K562 (cell line): ENCODE data around the gene TNRC6B. TPM values are rescaled to one million over a fixed set of nuclear protein-coding genes. Genes with fewer than 3 reads are reported as not detected.

Experiments
- ATAC-seq: fragments of 200-7000 bp; cut with Tn5 transposase; 3 replicates; pipeline ENCODE4 v1.9.1; 2020; ENCODE audit warnings: moderate library complexity
- BruUV-seq: library from RNA; stranded (reverse); fragments of 400-500 nt; replicated peaks from 2 replicates; lab custom pipeline; 2021; lab: Mats Ljungman, UMichigan
- CTCF ChIA-PET: fragments of 300-600 bp; formaldehyde crosslinking; extraction: SDS; loops from one replicate; lab custom pipeline; 2021; ENCODE audit warnings: low intra/inter-chr PET ratio; lab: Yijun Ruan, JAX
- POLR2A ChIA-PET: fragments of 300-600, 350-650 bp; sonication (Branson Sonifier 250); formaldehyde crosslinking; extraction: SDS; loops from one replicate; lab custom pipeline; 2021; ENCODE audit warnings: antibody characterized with exemption, inconsistent platforms; lab: Yijun Ruan, JAX
- DNase-seq, 4 experiments: peaks; one replicate each; pipeline versions ENCODE4 v3.0.0 to v3.0.0-alpha.2; 2011 to 2018; ENCODE audit warnings: low spot score in 3 of 4, mixed read lengths in 3 of 4; ENCODE audit errors: extremely low read depth in 1 of 4
- FAIRE-seq: peaks from 2 replicates; lab custom pipeline; 2011; peaks lifted over from hg19 to GRCh38; lab: Jason Lieb, UNC
- H2AFZ ChIP-seq: 2 replicates; pipeline ENCODE4 v1.6.0; 2011; ENCODE audit warnings: low read depth, low read length, control low read depth, inconsistent platforms
- H3K27ac ChIP-seq: fragments of 200-600 bp; 3 replicates; pipeline ENCODE4 v1.8.0; 2011; ENCODE audit warnings: low read depth, mild to moderate bottlenecking, control low read depth, inconsistent platforms, low read length, moderate library complexity, mixed read lengths; ENCODE audit errors: extremely low read depth
- H3K27me3 ChIP-seq, 2 experiments: fragments of 300-600 bp in 1 of 2; 2 replicates in 1 of 2; 3 replicates in 1 of 2; pipeline versions ENCODE4 v1.6.0 to v1.8.0; 2011; ENCODE audit warnings: inconsistent platforms in 2 of 2, low read length in 2 of 2, mild to moderate bottlenecking in 1 of 2, mixed read lengths in 1 of 2, moderate library complexity in 1 of 2; ENCODE audit not compliant: control insufficient read depth in 2 of 2, insufficient read depth in 2 of 2
- H3K36me3 ChIP-seq: fragments of 300-600 bp; 3 replicates; pipeline ENCODE4 v1.8.0; 2011; ENCODE audit warnings: mild to moderate bottlenecking, low read length, inconsistent platforms; ENCODE audit not compliant: control insufficient read depth, insufficient read depth
- H3K4me1 ChIP-seq, 2 experiments: fragments of 200-600 bp in 1 of 2; replicated peaks in 1 of 2; 2 replicates in 1 of 2; 3 replicates in 1 of 2; pipeline versions ENCODE4 v1.5.1 to v1.8.0; 2011; ENCODE audit warnings: inconsistent platforms in 2 of 2, low read length in 2 of 2, mild to moderate bottlenecking in 1 of 2, mixed read lengths in 1 of 2, moderate library complexity in 1 of 2; ENCODE audit not compliant: control insufficient read depth in 2 of 2, insufficient read depth in 2 of 2
- H3K4me2 ChIP-seq: 2 replicates; pipeline ENCODE4 v1.6.1; 2011; ENCODE audit warnings: low read length, control low read depth, inconsistent platforms, mixed read lengths; ENCODE audit not compliant: insufficient read depth
- H3K4me3 ChIP-seq: fragments of 200-600 bp; sonication (generic), shearing (Covaris generic); 2 replicates; pipeline ENCODE4 v1.5.1; 2016; ENCODE audit warnings: control low read depth, inconsistent platforms
- H3K79me2 ChIP-seq: fragments of 200-600 bp; 3 replicates; pipeline ENCODE4 v1.8.0; 2011; ENCODE audit warnings: low read length, inconsistent platforms; ENCODE audit not compliant: control insufficient read depth, insufficient read depth
- H3K9ac ChIP-seq, 2 experiments: 2 replicates each; pipeline versions ENCODE4 v1.6.0 to v1.6.1; 2011; ENCODE audit warnings: low read depth in 2 of 2, low read length in 2 of 2, control low read depth in 1 of 2, inconsistent platforms in 1 of 2, mild to moderate bottlenecking in 1 of 2, mixed read lengths in 1 of 2; ENCODE audit not compliant: insufficient read depth in 1 of 2
- H3K9me1 ChIP-seq: one replicate; pipeline ENCODE4 v1.6.0; 2011; ENCODE audit warnings: inconsistent platforms, mild to moderate bottlenecking, low read length, moderate library complexity; ENCODE audit not compliant: control insufficient read depth, insufficient read depth
- H3K9me3 ChIP-seq: replicated peaks from 2 replicates; pipeline ENCODE4 v1.5.1; 2011; ENCODE audit warnings: low read depth, low read length, inconsistent platforms; ENCODE audit not compliant: control insufficient read depth, insufficient read depth
- H4K20me1 ChIP-seq: replicated peaks from 2 replicates; pipeline ENCODE4 v1.6.1; 2011; ENCODE audit warnings: low read length, inconsistent platforms, mixed read lengths; ENCODE audit not compliant: control insufficient read depth, insufficient read depth
- NFIC ChIP-seq: fragments of 450-650 bp; IDR thresholded peaks from 2 replicates; pipeline ENCODE4 v1.6.1; 2017; ENCODE audit warnings: mild to moderate bottlenecking, inconsistent platforms
- NFYB ChIP-seq: IDR thresholded peaks from 2 replicates; pipeline ENCODE4 v1.6.1; 2011; ENCODE audit warnings: mild to moderate bottlenecking, moderate library complexity; ENCODE audit not compliant: insufficient read length; ENCODE audit errors: extremely low read depth
- ZNF316 ChIP-seq: fragments of 450-650 bp; IDR thresholded peaks from 2 replicates; pipeline ENCODE4 v1.6.1; 2016
- WGBS: fragments of 100-300 bp; shearing (Covaris generic); methylation state at CpG from one replicate; pipeline ENCODE4 v1.1.6; 2016; ENCODE audit warnings: low coverage, mixed read lengths; ENCODE audit not compliant: insufficient coverage; ENCODE audit errors: missing lambda C conversion rate; 5-methylcytosine and 5-hydroxymethylcytosine counted together
- in situ Hi-C: fragments of 300-500 bp; cut with MboI; formaldehyde crosslinking; loops from 4 replicates; pipeline ENCODE4 v1.15.0; 2018; ENCODE audit warnings: inconsistent platforms, mixed read lengths
- intact Hi-C: fragments of 100-400 bp; cut with micrococcal nuclease; formaldehyde crosslinking; loops from 2 replicates; pipeline ENCODE4 v1.14.2; 2022
- polyA plus RNA-seq, 8 experiments: library from polyadenylated mRNA; depleted of rRNA in 4 of 8; stranded (reverse) in 5 of 8; unstranded in 3 of 8; fragments of >200 nt; fragmentation: Nextera tagmentation in 2 of 8; fragmentation: Illumina TruSeq in 1 of 8; extraction: Ambion mirVana in 2 of 8; extraction: Trizol in 1 of 8; gene quantifications; 2 replicates each; pipeline versions ENCODE4 v1.2.1 to v1.2.3, GENCODE V29; 2011 to 2014; ENCODE audit warnings: inconsistent platforms in 1 of 8, missing spikeins in 1 of 8
- total RNA-seq, 7 experiments: library from RNA; depleted of rRNA in 6 of 7; stranded (reverse); fragments of >200 nt in 6 of 7; fragmentation: Illumina TruSeq in 2 of 7; extraction: Trizol in 2 of 7; gene quantifications; 2 replicates each; pipeline versions ENCODE4 v1.2.1 to v1.2.3, GENCODE V29; 2011 to 2021; ENCODE audit warnings: low replicate concordance in 1 of 7

The TNRC6B gene
- total and polyA plus RNA-seq, 9 of the 15 experiments (the other 6 are each of a cell fraction or from before 2014, with no cell fraction given): 0.96 to 18.8 (median 10.8) TPM

- peaks cover 2% of the 10 kb centered on the region for H3K9me1 ChIP-seq
- H3K4me3 ChIP-seq: no peak overlapping the region
- no peak overlapping the region for H2AFZ ChIP-seq
- TF ChIP-seq NFIC (no peak), NFYB (no peak), ZNF316 (peak; percentile 21; the same call in 1 of the 2 replicates)
- no peak overlapping the region for H3K4me2 ChIP-seq
- 89% methylated on average over 10 of the region's 13 CpGs for WGBS
- BruUV-seq: no TSS peak
- no peaks in the 10 kb centered on the region; the same call in 2 of the 3 replicates for H3K36me3 ChIP-seq
- ATAC-seq: no peak
- intact Hi-C loops (no loop called here), in situ Hi-C loops (no loop called here)
- H3K4me1 ChIP-seq: peaks cover 0 to 8% of the 10 kb centered on the region in 2 experiments; a peak in 3 of 5 replicates
- DNase-seq: no peak
- no peaks in the 10 kb centered on the region for H3K27me3 ChIP-seq
- CTCF ChIA-PET: no interaction called here
- no peak overlapping the region for H3K9ac ChIP-seq
- H3K27ac ChIP-seq: no peak overlapping the region
- FAIRE-seq: no peak
- peaks cover 40% of the 10 kb centered on the region for H3K79me2 ChIP-seq
- H4K20me1 ChIP-seq: peaks cover 15% of the 10 kb centered on the region
- POLR2A ChIA-PET: no interaction called here
- H3K9me3 ChIP-seq: no peaks in the 10 kb centered on the region
Measured at GRCh38 chr22:40237788-40238424, 60.2 kb downstream of the TNRC6B start.
